ENCODE data around the gene KRT6B. TPM values are rescaled to one million over a fixed set of nuclear protein-coding genes. Genes with fewer than 3 reads are reported as not detected.

The KRT6B gene
- total RNA-seq, 6 experiments from 2014 or later = 0.13 TPM; not detected in 5

GRCh38 chr12:52436000-52436827 lies 15.7 kb downstream of the KRT6B start:
- no peaks in the 10 kb centered on the region for H3K36me3 ChIP-seq
- no peaks in the 10 kb centered on the region for H3K4me1 ChIP-seq
- intact Hi-C loops (cut with DNase I) = no loop called here
- no peaks in the 10 kb centered on the region for H3K27me3 ChIP-seq
- H3K9me3 ChIP-seq = no peaks in the 10 kb centered on the region
- DNase-seq (no peak), ATAC-seq (no peak)
- TF ChIP-seq CTCF (IDR thresholded peaks at IDR 0.05) = no peak
- TF ChIP-seq POLR2A (IDR thresholded peaks at IDR 0.05) = no peak
- no peak overlapping the region for H3K4me3 ChIP-seq
- no peak overlapping the region for H3K27ac ChIP-seq
- 50% methylated on average over 3 of the region's 9 CpGs for WGBS (ENCODE audit: insufficient coverage, low coverage, low lambda C conversion rate, missing lambda C conversion rate)

- WGBS (ENCODE audit: insufficient coverage, low coverage, low lambda C conversion rate, missing lambda C conversion rate) = 88% methylated on average over 6 of the region's 6 CpGs
- no peak for DNase-seq
- Histone ChIP-seq H3K27me3 (no peaks in the 10 kb centered on the region), H3K36me3 (no peaks in the 10 kb centered on the region), H3K9me3 (no peaks in the 10 kb centered on the region), H3K4me3 (no peak overlapping the region), H3K27ac (no peak overlapping the region), H3K4me1 (no peaks in the 10 kb centered on the region)
- ATAC-seq = no peak
- intact Hi-C loops (cut with DNase I) = no loop called here
- TF ChIP-seq POLR2A (IDR thresholded peaks at IDR 0.05) = no peak
- no peak for TF ChIP-seq CTCF (IDR thresholded peaks at IDR 0.05)
Measured at GRCh38 chr12:52435659-52435999, 16.3 kb downstream of the KRT6B start.

- WGBS (ENCODE audit: insufficient coverage, low coverage, low lambda C conversion rate, missing lambda C conversion rate) = 87% methylated on average over 6 of the region's 6 CpGs
- ATAC-seq = no peak
- no peaks in the 10 kb centered on the region for H3K4me1 ChIP-seq
- H3K9me3 ChIP-seq = no peaks in the 10 kb centered on the region
- no peaks in the 10 kb centered on the region for H3K27me3 ChIP-seq
- DNase-seq = no peak
- intact Hi-C loops (cut with DNase I) = no loop called here
- no peak overlapping the region for H3K4me3 ChIP-seq
- TF ChIP-seq POLR2A (IDR thresholded peaks at IDR 0.05) (no peak), CTCF (IDR thresholded peaks at IDR 0.05) (no peak)
- H3K27ac ChIP-seq = no peak overlapping the region
- no peaks in the 10 kb centered on the region for H3K36me3 ChIP-seq
Measured at GRCh38 chr12:52434760-52435530, 17.0 kb downstream of the KRT6B start.

- no peaks in the 10 kb centered on the region for H3K36me3 ChIP-seq
- H3K27me3 ChIP-seq = no peaks in the 10 kb centered on the region
- H3K27ac ChIP-seq = no peak within 1 kb of the TSS
- intact Hi-C loops (cut with DNase I) = no loop called here
- no peak within 1 kb of the TSS for H3K4me3 ChIP-seq
- whole genome bisulfite sequencing (ENCODE audit: insufficient coverage, low coverage, low lambda C conversion rate, missing lambda C conversion rate) = 53% methylated on average over 3 of the region's 20 CpGs
- ATAC-seq (no peak), DNase-seq (no peak)
- TF ChIP-seq POLR2A (IDR thresholded peaks at IDR 0.05) (no peak), CTCF (IDR thresholded peaks at IDR 0.05) (no peak)
- H3K9me3 ChIP-seq = no peaks in the 10 kb centered on the region
- no peaks in the 10 kb centered on the region for H3K4me1 ChIP-seq
Measured at GRCh38 chr12:52434081-52434733, 17.7 kb downstream of the KRT6B start, which contains the start of gene KRT75. KRT75 (minus strand) TSS chr12:52434371; CDS start chr12:52434304, 67 bp downstream.
